IPS-15b (cell line): ENCODE measurements around the gene TMPRSS11E.
"Not testable (repeated sequence)": the region's sequence is repeated elsewhere in the genome, so short reads cannot be mapped to it uniquely, and the experiment has no call there.

ENCODE experiments used
- H3K27me3 ChIP-seq: one replicate; pipeline ENCODE4 v1.6.1; 2013; ENCODE audit warnings: low read length; ENCODE audit not compliant: control insufficient read depth, insufficient read depth
- H3K36me3 ChIP-seq: one replicate; pipeline ENCODE4 v1.6.1; 2013; ENCODE audit warnings: low read length; ENCODE audit not compliant: control insufficient read depth, insufficient read depth
- H3K4me1 ChIP-seq: one replicate; pipeline ENCODE4 v1.6.1; 2013; ENCODE audit warnings: mild to moderate bottlenecking, low read length; ENCODE audit not compliant: control insufficient read depth, insufficient read depth
- H3K4me3 ChIP-seq: one replicate; pipeline ENCODE4 v1.5.1; 2013; ENCODE audit warnings: low read depth, low read length
- H3K9ac ChIP-seq: one replicate; pipeline ENCODE4 v1.6.1; 2013; ENCODE audit warnings: low read depth, mild to moderate bottlenecking, low read length
- H3K9me3 ChIP-seq: one replicate; pipeline ENCODE4 v1.6.1; 2013; ENCODE audit warnings: mild to moderate bottlenecking, low read length; ENCODE audit not compliant: control insufficient read depth, insufficient read depth

Gene TMPRSS11E

GRCh38 chr4:68504836-68505235, 57.6 kb downstream of the TMPRSS11E start:
- not testable (repeated sequence) for H3K27me3 ChIP-seq, H3K36me3 ChIP-seq, H3K4me1 ChIP-seq, H3K4me3 ChIP-seq, H3K9ac ChIP-seq, H3K9me3 ChIP-seq

DNA sequence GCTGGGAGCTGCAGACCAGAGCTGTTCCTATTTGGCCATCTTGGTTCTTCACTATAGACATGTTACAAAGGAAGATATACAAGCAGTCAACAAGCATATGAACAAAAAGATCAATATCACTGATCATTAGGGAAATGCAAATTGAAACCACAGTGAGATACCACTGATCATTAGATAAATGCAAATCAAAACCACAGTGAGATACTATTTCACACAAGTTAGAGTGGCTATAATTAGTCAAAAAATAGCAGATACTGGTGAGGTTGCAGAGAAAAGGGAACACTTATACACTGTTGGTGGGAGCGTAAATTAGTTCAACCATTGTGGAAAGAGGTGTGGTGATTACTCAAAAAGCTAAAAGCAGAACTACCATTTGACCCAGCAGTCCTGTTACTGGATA, 58.2 kb downstream of the TMPRSS11E start:
- not testable (repeated sequence) for H3K9me3 ChIP-seq, H3K4me3 ChIP-seq, H3K4me1 ChIP-seq, H3K36me3 ChIP-seq, H3K9ac ChIP-seq, H3K27me3 ChIP-seq

- Histone ChIP-seq H3K4me1 (no peaks in the 10 kb centered on the region), H3K36me3 (no peaks in the 10 kb centered on the region), H3K27me3 (no peaks in the 10 kb centered on the region), H3K4me3 (no peak overlapping the region), H3K9me3 (no peaks in the 10 kb centered on the region), H3K9ac (no peak overlapping the region)
Measured at GRCh38 chr4:68518889-68519288, 71.6 kb downstream of the TMPRSS11E start.

DNA sequence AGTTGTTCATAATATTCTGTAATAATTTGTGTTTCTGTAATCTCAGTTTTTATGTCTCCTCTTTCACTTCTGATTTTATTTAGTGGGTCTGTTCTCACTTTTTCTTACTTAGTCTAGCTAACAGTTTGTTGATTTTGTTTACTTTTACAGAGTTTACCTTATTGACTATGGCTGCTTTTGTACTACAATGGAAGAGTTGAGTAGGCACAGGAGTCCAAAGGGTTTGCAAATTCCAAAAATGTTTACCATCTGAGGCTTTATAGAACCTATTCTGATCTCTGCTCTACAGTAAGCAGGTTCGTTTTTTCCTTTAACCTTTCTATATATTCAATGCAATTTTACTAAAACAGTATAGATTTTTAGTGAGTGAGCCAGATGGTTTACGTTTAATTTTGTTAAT, 73.7 kb downstream of the TMPRSS11E start:
- H3K4me3 ChIP-seq: no peak overlapping the region
- no peaks in the 10 kb centered on the region for H3K27me3 ChIP-seq
- no peaks in the 10 kb centered on the region for H3K9me3 ChIP-seq
- H3K9ac ChIP-seq: no peak overlapping the region
- no peaks in the 10 kb centered on the region for H3K4me1 ChIP-seq
- H3K36me3 ChIP-seq: no peaks in the 10 kb centered on the region

DNA sequence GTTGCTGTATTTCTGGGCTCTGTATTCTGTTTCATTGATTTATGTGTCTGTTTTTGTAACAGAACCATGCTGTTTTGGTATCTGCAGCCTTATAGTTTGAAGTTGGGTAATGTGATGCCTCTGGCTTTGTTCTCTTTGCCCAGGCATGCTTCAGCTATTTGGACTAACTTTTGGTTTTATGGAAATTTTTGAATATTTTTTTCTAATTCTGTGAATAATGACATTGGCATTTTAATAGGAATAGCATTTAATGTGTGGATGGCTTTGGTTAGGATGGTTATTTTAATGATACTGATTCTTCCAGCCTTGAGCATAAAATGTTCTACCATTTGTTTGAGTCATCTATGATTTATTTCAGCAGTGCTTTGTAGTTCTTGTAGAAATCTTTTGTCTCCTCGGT, 75.0 kb downstream of the TMPRSS11E start:
- H3K27me3 ChIP-seq, H3K4me1 ChIP-seq, H3K9me3 ChIP-seq, H3K9ac ChIP-seq, H3K4me3 ChIP-seq, H3K36me3 ChIP-seq: not testable (repeated sequence)

GRCh38 chr4:68535974-68536373, 88.7 kb downstream of the TMPRSS11E start:
- no peaks in the 10 kb centered on the region for H3K4me1 ChIP-seq
- no peak overlapping the region for H3K9ac ChIP-seq
- no peak overlapping the region for H3K4me3 ChIP-seq
- no peaks in the 10 kb centered on the region for H3K9me3 ChIP-seq
- no peaks in the 10 kb centered on the region for H3K36me3 ChIP-seq
- H3K27me3 ChIP-seq: no peaks in the 10 kb centered on the region

- H3K4me3 ChIP-seq: no peak overlapping the region
- H3K9ac ChIP-seq: no peak overlapping the region
- H3K4me1 ChIP-seq: no peaks in the 10 kb centered on the region
- no peaks in the 10 kb centered on the region for H3K27me3 ChIP-seq
- no peaks in the 10 kb centered on the region for H3K9me3 ChIP-seq
- H3K36me3 ChIP-seq: no peaks in the 10 kb centered on the region
Measured at GRCh38 chr4:68536375-68536774, 89.1 kb downstream of the TMPRSS11E start.

DNA sequence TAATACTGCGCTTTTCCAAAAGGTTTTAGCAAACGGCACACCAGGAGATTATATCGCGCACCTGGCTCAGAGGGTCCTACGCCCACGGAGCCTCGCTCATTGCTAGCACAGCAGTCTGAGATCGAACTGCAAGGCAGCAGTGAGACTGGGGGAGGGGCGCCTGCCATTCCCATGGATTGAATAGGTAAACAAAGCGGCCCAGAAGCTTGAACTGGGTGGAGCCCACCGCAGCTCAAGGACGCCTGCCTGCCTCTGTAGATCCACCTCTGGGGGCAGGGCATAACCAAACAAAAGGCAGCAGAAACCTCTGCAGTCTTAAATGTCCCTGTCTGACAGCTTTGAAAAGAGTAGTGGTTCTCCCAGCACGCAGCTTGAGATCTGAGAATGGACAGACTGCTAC, 95.5 kb downstream of the TMPRSS11E start:
- H3K27me3 ChIP-seq, H3K4me3 ChIP-seq, H3K9me3 ChIP-seq, H3K36me3 ChIP-seq, H3K4me1 ChIP-seq, H3K9ac ChIP-seq: not testable (repeated sequence)
